ENCODE results near the gene NAV3.

The NAV3 gene

GRCh38 chr12:78035901-78036606 is 205.4 kb downstream of the NAV3 start:
- TF ChIP-seq CTCF (IDR thresholded peaks at IDR 0.05; ENCODE audit: low read depth, low read length, missing control alignments), result no peak
- DNase-seq (ENCODE audit: extremely low read depth, low read depth), result no peak
- no peak overlapping the region for H3K4me3 ChIP-seq (replicated peaks; ENCODE audit: low read depth, low read length)

- TF ChIP-seq CTCF (IDR thresholded peaks at IDR 0.05; ENCODE audit: low read depth, low read length, missing control alignments), result no peak
- DNase-seq (ENCODE audit: extremely low read depth, low read depth), result no peak
- no peak overlapping the region for H3K4me3 ChIP-seq (replicated peaks; ENCODE audit: low read depth, low read length)
Measured at GRCh38 chr12:78036874-78037273, 206.2 kb downstream of the NAV3 start.

- no peak for DNase-seq (ENCODE audit: extremely low read depth, low read depth)
- no peak overlapping the region for H3K4me3 ChIP-seq (replicated peaks; ENCODE audit: low read depth, low read length)
- TF ChIP-seq CTCF (IDR thresholded peaks at IDR 0.05; ENCODE audit: low read depth, low read length, missing control alignments), result no peak
Measured at GRCh38 chr12:78037707-78038106, 207.0 kb downstream of the NAV3 start.

- no peak for DNase-seq (ENCODE audit: extremely low read depth, low read depth)
- no peak overlapping the region for H3K4me3 ChIP-seq (replicated peaks; ENCODE audit: low read depth, low read length)
- no peak for TF ChIP-seq CTCF (IDR thresholded peaks at IDR 0.05; ENCODE audit: low read depth, low read length, missing control alignments)
Measured at GRCh38 chr12:78038541-78038940, 207.8 kb downstream of the NAV3 start.

GRCh38 chr12:78038986-78039385 is 208.3 kb downstream of the NAV3 start:
- DNase-seq (ENCODE audit: extremely low read depth, low read depth), result no peak
- H3K4me3 ChIP-seq (replicated peaks; ENCODE audit: low read depth, low read length), result no peak overlapping the region
- no peak for TF ChIP-seq CTCF (IDR thresholded peaks at IDR 0.05; ENCODE audit: low read depth, low read length, missing control alignments)

- H3K4me3 ChIP-seq (replicated peaks; ENCODE audit: low read depth, low read length), result no peak overlapping the region
- no peak for DNase-seq (ENCODE audit: extremely low read depth, low read depth)
- TF ChIP-seq CTCF (IDR thresholded peaks at IDR 0.05; ENCODE audit: low read depth, low read length, missing control alignments), result no peak
Measured at GRCh38 chr12:78040111-78040510, 209.4 kb downstream of the NAV3 start.

GRCh38 chr12:78050790-78051189 is 220.1 kb downstream of the NAV3 start:
- no peak overlapping the region for H3K4me3 ChIP-seq (replicated peaks; ENCODE audit: low read depth, low read length)
- no peak for TF ChIP-seq CTCF (IDR thresholded peaks at IDR 0.05; ENCODE audit: low read depth, low read length, missing control alignments)
- no peak for DNase-seq (ENCODE audit: extremely low read depth, low read depth)
